ENCODE results near the gene DLGAP4.

DNA sequence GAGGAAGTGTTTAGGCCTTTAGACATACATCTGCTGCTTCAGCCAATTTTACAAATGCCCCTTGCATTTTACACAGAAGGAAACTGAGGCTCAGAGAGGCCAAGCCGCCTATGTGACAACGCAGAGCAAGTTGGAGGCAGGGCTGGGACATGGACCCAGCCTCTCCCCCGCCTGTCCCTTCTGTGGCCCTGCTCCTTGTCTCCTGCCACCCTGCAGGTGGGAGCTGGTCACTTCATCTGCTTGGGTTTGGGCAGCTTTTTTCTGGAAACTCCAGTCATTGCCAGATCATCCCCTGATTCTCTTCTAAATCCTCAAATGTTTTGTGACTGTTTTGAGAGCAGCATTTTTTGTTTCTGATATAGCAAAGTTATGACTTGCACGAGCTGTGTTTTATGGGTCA is 68.9 kb downstream of the DLGAP4 start:
- TF ChIP-seq, protein P1, sequence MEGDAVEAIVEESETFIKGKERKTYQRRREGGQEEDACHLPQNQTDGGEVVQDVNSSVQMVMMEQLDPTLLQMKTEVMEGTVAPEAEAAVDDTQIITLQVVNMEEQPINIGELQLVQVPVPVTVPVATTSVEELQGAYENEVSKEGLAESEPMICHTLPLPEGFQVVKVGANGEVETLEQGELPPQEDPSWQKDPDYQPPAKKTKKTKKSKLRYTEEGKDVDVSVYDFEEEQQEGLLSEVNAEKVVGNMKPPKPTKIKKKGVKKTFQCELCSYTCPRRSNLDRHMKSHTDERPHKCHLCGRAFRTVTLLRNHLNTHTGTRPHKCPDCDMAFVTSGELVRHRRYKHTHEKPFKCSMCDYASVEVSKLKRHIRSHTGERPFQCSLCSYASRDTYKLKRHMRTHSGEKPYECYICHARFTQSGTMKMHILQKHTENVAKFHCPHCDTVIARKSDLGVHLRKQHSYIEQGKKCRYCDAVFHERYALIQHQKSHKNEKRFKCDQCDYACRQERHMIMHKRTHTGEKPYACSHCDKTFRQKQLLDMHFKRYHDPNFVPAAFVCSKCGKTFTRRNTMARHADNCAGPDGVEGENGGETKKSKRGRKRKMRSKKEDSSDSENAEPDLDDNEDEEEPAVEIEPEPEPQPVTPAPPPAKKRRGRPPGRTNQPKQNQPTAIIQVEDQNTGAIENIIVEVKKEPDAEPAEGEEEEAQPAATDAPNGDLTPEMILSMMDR (IDR thresholded peaks at IDR 0.05; ENCODE audit: low read depth, low read length, poor library complexity, severe bottlenecking): no peak
- TF ChIP-seq EZH2phosphoT487 (IDR thresholded peaks at IDR 0.05; ENCODE audit: borderline replicate concordance, low read length): no peak

Data from DOHH2 (cell line).